Kidney capillary endothelial cell (primary cell): ENCODE data around the gene SMTNL2.
A peak's percentile ranks its signal among the peaks of the same experiment; 100 is the strongest.

Source experiments
- DNase-seq: peaks from one replicate; pipeline ENCODE4 v3.0.0-alpha.2; 2018; ENCODE audit warnings: low spot score

Gene SMTNL2

DNA sequence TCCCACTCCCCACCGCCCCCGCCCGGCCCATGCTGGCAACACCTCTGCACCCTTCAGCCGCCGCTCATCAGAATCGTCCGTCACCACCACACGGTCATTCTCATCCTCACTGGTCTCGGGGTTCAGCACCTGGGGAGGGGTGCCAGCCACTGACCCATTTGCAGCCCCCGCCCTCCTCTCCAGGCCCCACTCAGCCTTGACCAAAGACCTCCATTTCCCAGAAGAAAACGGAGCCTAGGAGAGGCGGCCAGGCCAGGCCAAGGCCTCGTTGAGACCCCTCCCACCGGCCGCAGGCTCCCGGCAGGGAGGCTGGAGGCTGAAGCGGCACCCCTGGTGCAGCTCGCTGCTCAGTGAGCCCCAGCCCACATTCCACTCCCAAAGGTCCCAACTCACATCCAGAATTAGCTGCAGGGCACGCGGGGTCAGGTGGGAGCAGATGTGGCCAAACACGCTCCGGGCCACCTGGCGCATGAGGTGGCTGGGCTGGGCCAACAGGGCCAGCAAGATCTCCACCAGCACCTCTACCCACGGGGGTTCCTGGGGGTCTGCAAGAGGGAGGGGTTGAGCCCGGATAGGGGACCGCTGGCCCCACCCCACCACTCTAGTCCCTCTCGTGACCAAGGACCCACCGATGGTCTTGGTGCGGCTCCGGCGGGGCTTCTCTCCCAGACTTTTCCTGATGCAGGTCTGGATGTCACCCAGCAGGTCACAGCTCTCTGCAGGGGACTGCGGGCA, 38.9 kb upstream of the SMTNL2 start:
- DNase-seq, result no peak

DNA sequence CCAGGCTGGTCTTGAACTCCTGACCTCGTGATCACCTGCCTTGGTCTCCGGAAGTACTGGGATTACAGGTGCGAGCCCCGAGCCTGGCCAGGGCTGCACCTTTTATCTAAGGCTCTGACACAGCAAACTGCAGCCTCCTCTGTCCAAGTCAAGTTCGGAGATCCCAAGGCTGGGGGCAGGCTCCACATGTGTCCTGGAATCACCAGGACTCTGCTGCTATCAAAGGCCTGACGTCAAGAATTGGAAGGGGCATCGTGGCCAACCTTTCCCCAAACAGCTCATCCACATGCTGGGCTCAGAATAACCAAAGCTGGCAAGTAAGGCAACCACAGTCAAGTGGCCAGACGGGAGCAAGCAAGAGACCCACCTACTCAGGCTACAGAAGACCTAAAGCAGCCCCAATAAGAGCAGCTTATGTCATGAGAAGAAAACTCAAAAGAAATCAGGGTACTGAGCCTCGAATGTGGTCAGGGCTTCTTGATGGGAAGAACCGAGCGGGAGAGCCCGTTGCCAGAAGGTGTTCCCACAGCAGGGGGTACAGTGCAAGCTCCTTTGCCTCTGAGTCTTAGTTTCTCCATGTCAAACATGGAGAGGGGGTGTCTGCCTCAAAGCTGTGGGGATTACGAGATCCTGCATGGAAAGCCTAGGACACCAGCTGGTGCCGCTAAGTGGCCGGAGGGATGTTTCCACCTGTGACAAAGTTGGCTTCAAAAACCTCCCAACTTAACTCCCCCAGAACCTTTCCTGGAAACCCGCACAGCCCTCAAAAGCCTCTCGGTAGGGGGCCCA, 37.0 kb upstream of the SMTNL2 start:
- no peak for DNase-seq

DNA sequence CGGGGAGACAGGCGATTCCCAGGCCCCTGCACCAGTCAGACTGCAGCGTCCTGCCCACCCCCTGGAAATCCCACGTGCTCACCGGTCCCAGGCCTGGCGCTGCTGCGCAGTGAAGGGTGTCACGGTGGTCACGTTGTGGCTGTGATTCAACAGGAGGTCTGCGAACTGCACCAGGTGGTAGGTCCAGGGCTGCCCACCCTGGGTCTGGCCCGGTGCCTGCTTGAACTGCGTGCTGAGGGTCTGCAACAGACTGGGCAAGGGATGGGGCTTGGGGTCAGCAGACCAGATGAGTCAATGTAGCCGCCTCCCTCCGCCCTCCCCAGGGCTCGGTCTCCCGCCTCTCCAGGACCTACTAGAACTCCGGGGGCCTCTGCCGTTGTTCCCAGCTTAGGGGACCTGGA, 36.3 kb upstream of the SMTNL2 start:
- no peak for DNase-seq

DNA sequence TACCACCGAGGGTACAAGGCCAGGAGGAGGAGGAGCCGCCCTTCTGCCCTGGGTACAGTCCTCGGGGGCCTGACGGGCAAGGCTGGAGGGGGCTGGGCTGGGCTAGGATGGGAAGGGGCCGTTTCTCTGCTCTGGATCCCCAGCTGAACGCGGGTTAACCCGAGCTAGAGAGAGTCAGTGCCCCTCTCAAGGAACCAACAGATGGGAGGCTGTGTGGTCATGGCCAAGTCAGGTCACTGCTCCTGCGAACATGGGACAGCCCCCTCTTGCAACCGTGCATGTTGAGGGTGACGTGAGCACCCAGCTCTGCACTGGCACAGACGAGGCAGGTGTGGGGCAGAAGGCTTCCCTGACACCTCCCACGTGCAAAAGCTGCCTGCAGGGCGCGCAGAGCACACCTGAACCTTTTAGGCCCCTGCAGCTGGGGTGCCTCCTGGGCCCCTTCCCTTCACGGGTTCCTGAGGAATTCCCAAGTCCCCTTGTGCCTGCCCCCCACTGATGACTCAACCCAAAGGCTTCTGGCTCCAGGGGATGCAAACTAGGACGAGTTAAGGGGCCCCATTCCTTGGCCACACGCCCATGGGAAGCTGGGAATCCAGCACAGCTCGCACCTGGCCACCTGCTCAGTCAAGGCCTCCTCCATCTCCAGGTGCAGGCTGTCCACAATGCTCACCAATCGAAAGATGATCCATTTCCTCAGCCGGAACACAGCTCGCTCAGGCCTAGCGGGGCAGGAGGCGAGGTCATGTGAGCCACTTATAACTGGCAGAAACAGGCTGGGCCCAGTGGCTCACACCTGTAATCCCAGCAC, 35.4 kb upstream of the SMTNL2 start:
- DNase-seq, result no peak

- no peak for DNase-seq
Measured at GRCh38 chr17:4549781-4550533, 34.4 kb upstream of the SMTNL2 start.

DNA sequence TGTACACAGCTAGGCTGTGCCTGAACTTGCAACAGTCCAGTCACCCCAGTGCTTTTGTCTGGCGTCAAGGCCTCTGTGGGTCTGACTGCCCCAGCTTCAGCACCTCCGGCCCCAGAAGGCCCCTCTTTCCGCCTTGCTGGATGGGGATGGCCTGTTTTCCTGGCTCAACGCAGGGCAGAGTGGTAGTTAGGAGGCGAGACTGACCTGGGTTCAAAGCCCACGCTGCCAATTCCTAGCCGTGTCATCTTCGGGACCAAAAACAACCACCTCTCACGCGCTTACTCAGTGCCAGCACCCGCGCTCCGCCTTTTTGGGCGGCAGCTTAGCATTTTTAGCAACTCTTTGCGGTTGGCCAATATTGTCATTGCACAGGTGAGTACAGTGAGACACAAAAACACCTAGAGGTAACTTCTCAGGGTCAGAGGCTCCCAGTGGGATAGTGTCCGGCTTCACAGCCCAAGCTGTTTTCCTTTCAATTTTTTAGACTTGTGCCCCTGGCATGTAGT, 33.7 kb upstream of the SMTNL2 start:
- DNase-seq, result no peak

- DNase-seq, result no peak
Measured at GRCh38 chr17:4551141-4551540, 33.2 kb upstream of the SMTNL2 start.

- DNase-seq, result no peak
Measured at GRCh38 chr17:4551796-4552525, 32.4 kb upstream of the SMTNL2 start.

GRCh38 chr17:4553669-4554068, 30.7 kb upstream of the SMTNL2 start:
- no peak for DNase-seq

- no peak for DNase-seq
Measured at GRCh38 chr17:4554441-4554996, 29.8 kb upstream of the SMTNL2 start.

- DNase-seq, result peak; percentile 97
Measured at GRCh38 chr17:4554997-4555799, 29.1 kb upstream of the SMTNL2 start, which contains the start of gene MYBBP1A. Gene MYBBP1A, minus strand, starts transcription at chr17:4555384. Its CDS starts 60 bp downstream, at chr17:4555324.

- no peak for DNase-seq
Measured at GRCh38 chr17:4555873-4556759, 28.2 kb upstream of the SMTNL2 start.

GRCh38 chr17:4556996-4557395, 27.3 kb upstream of the SMTNL2 start:
- no peak for DNase-seq

- DNase-seq, result no peak
Measured at GRCh38 chr17:4557626-4558346, 26.5 kb upstream of the SMTNL2 start.

- DNase-seq, result no peak
Measured at GRCh38 chr17:4558347-4558971, 25.9 kb upstream of the SMTNL2 start.

GRCh38 chr17:4559139-4559791, 25.1 kb upstream of the SMTNL2 start:
- DNase-seq, result no peak

- DNase-seq, result no peak
Measured at GRCh38 chr17:4559966-4560365, 24.4 kb upstream of the SMTNL2 start.
